Measurements from ENCODE around the gene ITPR2. TPM values are rescaled to one million over a fixed set of nuclear protein-coding genes. Genes with fewer than 3 reads are reported as not detected.
A peak's percentile ranks its signal among the peaks of the same experiment; 100 is the strongest.
"Not testable (repeated sequence)": the region's sequence is repeated elsewhere in the genome, so short reads cannot be mapped to it uniquely, and the experiment has no call there.

The ITPR2 gene
- total RNA-seq, 1 experiment from 2014 or later: 9.3 TPM

- DNase-seq (ENCODE audit: low spot score): not testable (repeated sequence)
Measured at GRCh38 chr12:26755362-26755761, 77.6 kb downstream of the ITPR2 start.

GRCh38 chr12:26754148-26754547, 78.8 kb downstream of the ITPR2 start:
- DNase-seq (ENCODE audit: low spot score): no peak

GRCh38 chr12:26751179-26751578, 81.8 kb downstream of the ITPR2 start:
- DNase-seq (ENCODE audit: low spot score): no peak

- DNase-seq (ENCODE audit: low spot score): no peak
Measured at GRCh38 chr12:26750531-26751175, 82.3 kb downstream of the ITPR2 start.

GRCh38 chr12:26749781-26750180, 83.2 kb downstream of the ITPR2 start:
- no peak for DNase-seq (ENCODE audit: low spot score)

- DNase-seq (ENCODE audit: low spot score): no peak
Measured at GRCh38 chr12:26748741-26749431, 84.1 kb downstream of the ITPR2 start.

GRCh38 chr12:26748412-26748740, 84.6 kb downstream of the ITPR2 start:
- DNase-seq (ENCODE audit: low spot score): no peak

GRCh38 chr12:26746121-26746714, 86.8 kb downstream of the ITPR2 start:
- peak; percentile 18 for DNase-seq (ENCODE audit: low spot score)

GRCh38 chr12:26744697-26745440, 88.1 kb downstream of the ITPR2 start:
- no peak for DNase-seq (ENCODE audit: low spot score)

- no peak for DNase-seq (ENCODE audit: low spot score)
Measured at GRCh38 chr12:26744042-26744626, 88.9 kb downstream of the ITPR2 start.

GRCh38 chr12:26741584-26742227, 91.3 kb downstream of the ITPR2 start:
- no peak for DNase-seq (ENCODE audit: low spot score)

GRCh38 chr12:26740991-26741390, 92.0 kb downstream of the ITPR2 start:
- no peak for DNase-seq (ENCODE audit: low spot score)

- no peak for DNase-seq (ENCODE audit: low spot score)
Measured at GRCh38 chr12:26740348-26740747, 92.6 kb downstream of the ITPR2 start.

GRCh38 chr12:26737487-26738030, 95.4 kb downstream of the ITPR2 start:
- no peak for DNase-seq (ENCODE audit: low spot score)

GRCh38 chr12:26736563-26737486, 96.2 kb downstream of the ITPR2 start:
- DNase-seq (ENCODE audit: low spot score): no peak

- DNase-seq (ENCODE audit: low spot score): no peak
Measured at GRCh38 chr12:26735249-26735639, 97.8 kb downstream of the ITPR2 start.

- DNase-seq (ENCODE audit: low spot score): no peak
Measured at GRCh38 chr12:26734510-26735248, 98.3 kb downstream of the ITPR2 start.

GRCh38 chr12:26732005-26732908, 100.7 kb downstream of the ITPR2 start:
- DNase-seq (ENCODE audit: low spot score): no peak

Data from H4 (cell line).